ENCODE data around the gene KCNV2.

The KCNV2 gene

GRCh38 chr9:2691212-2691611 lies 26.1 kb upstream of the KCNV2 start:
- Histone ChIP-seq H3K27ac (no peak overlapping the region), H3K4me3 (ENCODE audit: low read depth in 1 of 2, low read length in 1 of 2) (no peak overlapping the region), H3K36me3 (no peaks in the 10 kb centered on the region), H3K4me1 (ENCODE audit: control insufficient read depth in 1 of 2, insufficient read depth in 1 of 2, low read depth in 1 of 2, low read length in 1 of 2) (no peaks in the 10 kb centered on the region), H3K9me3 (no peaks in the 10 kb centered on the region), H3K27me3 (no peaks in the 10 kb centered on the region)
- TF ChIP-seq CTCF (IDR thresholded peaks at IDR 0.05), result no peak

- Histone ChIP-seq H3K27me3 (no peaks in the 10 kb centered on the region), H3K4me3 (ENCODE audit: low read depth in 1 of 2, low read length in 1 of 2) (no peak overlapping the region), H3K27ac (no peak overlapping the region), H3K36me3 (no peaks in the 10 kb centered on the region), H3K4me1 (ENCODE audit: control insufficient read depth in 1 of 2, insufficient read depth in 1 of 2, low read depth in 1 of 2, low read length in 1 of 2) (no peaks in the 10 kb centered on the region), H3K9me3 (no peaks in the 10 kb centered on the region)
- TF ChIP-seq CTCF (IDR thresholded peaks at IDR 0.05), result no peak
These were observed 25.7 kb upstream of the KCNV2 start for GRCh38 chr9:2691626-2692025.

- no peaks in the 10 kb centered on the region for H3K9me3 ChIP-seq
- no peak overlapping the region for H3K4me3 ChIP-seq (ENCODE audit: low read depth in 1 of 2, low read length in 1 of 2)
- no peak overlapping the region for H3K27ac ChIP-seq
- H3K27me3 ChIP-seq, result no peaks in the 10 kb centered on the region
- no peaks in the 10 kb centered on the region for H3K4me1 ChIP-seq (ENCODE audit: control insufficient read depth in 1 of 2, insufficient read depth in 1 of 2, low read depth in 1 of 2, low read length in 1 of 2)
- TF ChIP-seq CTCF (IDR thresholded peaks at IDR 0.05), result no peak
- H3K36me3 ChIP-seq, result no peaks in the 10 kb centered on the region
These were observed 24.3 kb upstream of the KCNV2 start for GRCh38 chr9:2693056-2693455.

GRCh38 chr9:2697492-2697891 lies 19.8 kb upstream of the KCNV2 start:
- Histone ChIP-seq H3K4me1 (ENCODE audit: control insufficient read depth in 1 of 2, insufficient read depth in 1 of 2, low read depth in 1 of 2, low read length in 1 of 2) (no peaks in the 10 kb centered on the region), H3K27ac (no peak overlapping the region), H3K9me3 (no peaks in the 10 kb centered on the region), H3K27me3 (no peaks in the 10 kb centered on the region), H3K4me3 (ENCODE audit: low read depth in 1 of 2, low read length in 1 of 2) (no peak overlapping the region), H3K36me3 (no peaks in the 10 kb centered on the region)
- TF ChIP-seq CTCF (IDR thresholded peaks at IDR 0.05), result no peak

DNA sequence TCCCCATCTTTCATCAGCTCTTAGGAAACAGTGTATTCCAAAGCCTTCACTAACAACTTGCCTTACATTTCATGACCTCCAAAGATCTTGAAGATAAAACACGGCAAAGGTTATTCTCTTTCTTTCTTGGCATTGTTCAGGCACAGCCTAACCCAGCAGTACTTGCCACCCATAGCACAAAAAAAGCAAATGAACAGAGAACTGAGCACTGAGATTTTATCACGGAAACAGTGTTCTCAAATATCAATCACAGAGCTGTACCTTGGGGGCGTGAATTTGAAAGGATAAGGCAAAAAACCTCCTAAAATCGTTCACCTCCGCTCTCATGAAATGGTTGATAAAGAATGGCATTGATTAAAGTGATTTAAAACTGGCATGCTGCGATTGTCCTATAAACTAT lies 16.9 kb upstream of the KCNV2 start:
- no peak overlapping the region for H3K27ac ChIP-seq
- no peaks in the 10 kb centered on the region for H3K4me1 ChIP-seq (ENCODE audit: control insufficient read depth in 1 of 2, insufficient read depth in 1 of 2, low read depth in 1 of 2, low read length in 1 of 2)
- H3K27me3 ChIP-seq, result no peaks in the 10 kb centered on the region
- no peak overlapping the region for H3K4me3 ChIP-seq (ENCODE audit: low read depth in 1 of 2, low read length in 1 of 2)
- no peaks in the 10 kb centered on the region for H3K9me3 ChIP-seq
- H3K36me3 ChIP-seq, result no peaks in the 10 kb centered on the region
- TF ChIP-seq CTCF (IDR thresholded peaks at IDR 0.05), result no peak

- Histone ChIP-seq H3K4me1 (ENCODE audit: control insufficient read depth in 1 of 2, insufficient read depth in 1 of 2, low read depth in 1 of 2, low read length in 1 of 2) (no peaks in the 10 kb centered on the region), H3K36me3 (no peaks in the 10 kb centered on the region), H3K9me3 (no peaks in the 10 kb centered on the region), H3K27me3 (no peaks in the 10 kb centered on the region), H3K4me3 (ENCODE audit: low read depth in 1 of 2, low read length in 1 of 2) (no peak overlapping the region), H3K27ac (no peak overlapping the region)
- no peak for TF ChIP-seq CTCF (IDR thresholded peaks at IDR 0.05)
These were observed 16.3 kb upstream of the KCNV2 start for GRCh38 chr9:2700909-2701550.
